Endothelial cell of umbilical vein (primary cell): Measurements from ENCODE around the gene TAS2R42. TPM values are rescaled to one million over a fixed set of nuclear protein-coding genes. Genes with fewer than 3 reads are reported as not detected.

Experiments
- BruUV-seq: library from RNA; stranded (reverse); fragments of 400-500 nt; replicated peaks from 2 replicates; lab custom pipeline; 2021; lab: Mats Ljungman, UMichigan
- CTCF ChIA-PET: fragments of 300-600, 350-600 bp; sonication (Branson Sonifier 250); formaldehyde crosslinking; loops from one replicate; lab custom pipeline; 2021; ENCODE audit warnings: antibody characterized with exemption, inconsistent platforms; lab: Charles Lee
- POLR2A ChIA-PET: fragments of 300-600, 350-600 bp; sonication (Branson Sonifier 250); formaldehyde crosslinking; loops from one replicate; lab custom pipeline; 2021; ENCODE audit warnings: antibody characterized with exemption, inconsistent platforms; lab: Charles Lee
- DNase-seq: peaks from one replicate; pipeline ENCODE4 v3.0.0-alpha.2; 2011; ENCODE audit warnings: low read depth, low spot score
- FAIRE-seq: peaks from 2 replicates; lab custom pipeline; 2011; peaks lifted over from hg19 to GRCh38; lab: Jason Lieb, UNC
- H2AFZ ChIP-seq: 2 replicates; pipeline ENCODE4 v1.6.0; 2012; ENCODE audit warnings: low read depth, low read length, control low read depth, inconsistent platforms
- H3K27ac ChIP-seq: 2 replicates; pipeline ENCODE4 v1.5.1; 2011; ENCODE audit warnings: low read depth, mild to moderate bottlenecking, control low read depth, low read length, moderate library complexity; ENCODE audit not compliant: insufficient read depth
- H3K27me3 ChIP-seq, 2 experiments: 2 replicates each; pipeline versions ENCODE4 v1.6.0 to v1.6.1; 2011; ENCODE audit warnings: low read length in 2 of 2, mixed read lengths in 1 of 2; ENCODE audit not compliant: control insufficient read depth in 2 of 2, insufficient read depth in 2 of 2
- H3K36me3 ChIP-seq, 2 experiments: 2 replicates in 1 of 2; 3 replicates in 1 of 2; pipeline ENCODE4 v1.5.1; 2011; ENCODE audit warnings: low read length in 2 of 2, mild to moderate bottlenecking in 1 of 2, moderate library complexity in 1 of 2; ENCODE audit not compliant: control insufficient read depth in 2 of 2, insufficient read depth in 2 of 2; ENCODE audit errors: extremely low read depth in 1 of 2
- H3K4me1 ChIP-seq: 3 replicates; pipeline ENCODE4 v1.5.1; 2011; ENCODE audit warnings: mild to moderate bottlenecking, low read length; ENCODE audit not compliant: control insufficient read depth, insufficient read depth; ENCODE audit errors: extremely low read depth
- H3K4me2 ChIP-seq: 2 replicates; pipeline ENCODE4 v1.6.1; 2011; ENCODE audit warnings: low read length, control low read depth, mixed read lengths; ENCODE audit not compliant: insufficient read depth
- H3K4me3 ChIP-seq, 3 experiments: fragments of 200-600 bp in 1 of 3; sonication (generic), shearing (Covaris generic) in 1 of 3; replicated peaks in 1 of 3; 2 replicates each; pipeline ENCODE4 v1.5.1; 2011 to 2016; ENCODE audit warnings: control low read depth in 3 of 3, low read length in 3 of 3, mild to moderate bottlenecking in 2 of 3, inconsistent platforms in 1 of 3, low read depth in 1 of 3, moderate library complexity in 1 of 3; ENCODE audit not compliant: insufficient read depth in 1 of 3
- H3K79me2 ChIP-seq: 2 replicates; pipeline ENCODE4 v1.6.0; 2012; ENCODE audit warnings: low read length, inconsistent platforms; ENCODE audit not compliant: control insufficient read depth, insufficient read depth
- H3K9ac ChIP-seq: replicated peaks from 2 replicates; pipeline ENCODE3; 2011; ENCODE audit warnings: low read length, control low read depth; ENCODE audit not compliant: insufficient read depth; ENCODE audit errors: extremely low read depth
- H3K9me1 ChIP-seq: replicated peaks from 3 replicates; pipeline ENCODE4 v1.6.0; 2011; ENCODE audit warnings: mild to moderate bottlenecking, low read length; ENCODE audit not compliant: control insufficient read depth, insufficient read depth; ENCODE audit errors: extremely low read depth
- H3K9me3 ChIP-seq: replicated peaks from 2 replicates; pipeline ENCODE4 v1.5.1; 2012; ENCODE audit warnings: low read length, inconsistent platforms; ENCODE audit not compliant: control insufficient read depth, insufficient read depth
- H4K20me1 ChIP-seq: replicated peaks from 2 replicates; pipeline ENCODE3; 2011; ENCODE audit warnings: mild to moderate bottlenecking, low read length; ENCODE audit not compliant: control insufficient read depth, insufficient read depth; ENCODE audit errors: extremely low read depth
- EZH2 ChIP-seq: IDR thresholded peaks from 2 replicates; pipeline ENCODE4 v1.6.1; 2012; ENCODE audit warnings: borderline replicate concordance, low read depth, mild to moderate bottlenecking, moderate library complexity, low read length, inconsistent platforms; ENCODE audit not compliant: severe bottlenecking
- FOS ChIP-seq: IDR thresholded peaks from 2 replicates; pipeline ENCODE4 v1.6.1; 2011; ENCODE audit warnings: mild to moderate bottlenecking, low read length, moderate library complexity, borderline replicate concordance; ENCODE audit not compliant: insufficient read depth
- JUN ChIP-seq: IDR thresholded peaks from 2 replicates; pipeline ENCODE4 v1.6.1; 2011; ENCODE audit warnings: borderline replicate concordance, low read depth; ENCODE audit not compliant: insufficient read length, insufficient read depth
- MYC ChIP-seq: IDR thresholded peaks from one replicate; pipeline ENCODE4 v1.6.1; 2011; ENCODE audit warnings: mild to moderate bottlenecking, low read depth, low read length
- POLR2A ChIP-seq: IDR thresholded peaks from 2 replicates; pipeline ENCODE4 v1.6.1; 2012; ENCODE audit warnings: low read depth, mild to moderate bottlenecking, control low read depth, low read length
- POLR2AphosphoS5 ChIP-seq: IDR thresholded peaks from 2 replicates; pipeline ENCODE4 v1.6.1; 2012; ENCODE audit warnings: low read depth, mild to moderate bottlenecking, control low read depth, low read length, moderate library complexity; ENCODE audit not compliant: insufficient read depth
- dilution Hi-C: fragments of 300-500 bp; cut with MboI; formaldehyde crosslinking; loops from one replicate; pipeline ENCODE4 v1.15.0; 2019; ENCODE audit warnings: low sequenced_read_pairs; ENCODE audit not compliant: extremely low pct_ligation_motif_present
- intact Hi-C: fragments of 100-400 bp; cut with micrococcal nuclease; formaldehyde crosslinking; loops from one replicate; pipeline ENCODE4 v1.10.0; 2022
- polyA plus RNA-seq, 4 experiments: library from polyadenylated mRNA; depleted of rRNA in 3 of 4; stranded (reverse) in 3 of 4; unstranded in 1 of 4; fragments of >200 nt; gene quantifications; 2 replicates each; pipeline versions ENCODE4 v1.2.1 to v1.2.3, GENCODE V29; 2011 to 2012; ENCODE audit warnings: missing spikeins in 1 of 4
- total RNA-seq: library from RNA; stranded (reverse); gene quantifications from 2 replicates; pipeline ENCODE4 v1.2.3, GENCODE V29; 2021
- TF ChIP-seq, protein P1 (sequence below), 2 donors: IDR thresholded peaks; 1 replicate in 1 of 2; 2 replicates in 1 of 2; pipeline ENCODE4 v1.5.1; 2011; ENCODE audit warnings: low read length in 2 of 2, mild to moderate bottlenecking in 2 of 2, moderate library complexity in 2 of 2, control low read depth in 1 of 2, inconsistent platforms in 1 of 2, low read depth in 1 of 2; ENCODE audit not compliant: insufficient read depth in 1 of 2; ENCODE audit errors: extremely low read depth in 1 of 2
- TF ChIP-seq, protein P2 (sequence below): IDR thresholded peaks from 2 replicates; pipeline ENCODE4 v1.6.1; 2011; ENCODE audit not compliant: insufficient read depth, insufficient read length

Gene TAS2R42
- total and polyA plus RNA-seq, 2 donors (not counting 3 experiments of a cell fraction or from before 2014, with no cell fraction given): not detected

DNA sequence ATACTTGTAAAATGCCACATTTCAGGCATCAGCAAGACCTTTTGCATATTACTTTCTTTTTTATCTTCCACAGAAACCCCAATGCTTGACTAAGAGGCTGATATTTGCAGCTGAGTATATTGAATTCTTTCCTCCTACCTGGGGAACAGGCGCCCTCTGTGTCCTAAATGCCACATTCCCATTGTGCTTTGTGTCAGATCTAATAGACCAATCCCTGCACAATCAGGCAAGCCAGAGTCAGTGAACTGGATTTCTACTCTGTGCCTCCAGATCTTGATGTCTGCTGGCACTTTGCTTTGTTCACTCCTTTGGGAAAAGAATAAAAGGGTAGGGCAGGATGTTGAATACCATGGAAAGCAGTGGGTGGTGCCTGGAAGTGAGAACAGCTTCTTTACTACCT, 22.4 kb upstream of the TAS2R42 start:
- Histone ChIP-seq H4K20me1 (no peaks in the 10 kb centered on the region), H3K4me3 (no peak overlapping the region), H3K4me2 (no peak overlapping the region), H2AFZ (no peak overlapping the region), H3K9ac (no peak overlapping the region), H3K9me3 (no peaks in the 10 kb centered on the region), H3K9me1 (no peaks in the 10 kb centered on the region), H3K79me2 (no peaks in the 10 kb centered on the region), H3K4me1 (no peaks in the 10 kb centered on the region), H3K27me3 (no peaks in the 10 kb centered on the region), H3K27ac (no peak overlapping the region), H3K36me3 (no peaks in the 10 kb centered on the region)
- intact Hi-C loops: no loop called here
- ChIA-PET CTCF (interaction anchor here (1.0 to 3.2 kb wide), 3 partner anchors 9 to 438 kb away, joined by 4 to 11 read pairs (median 4); no protein-coding TSS in a partner anchor), POLR2A (no interaction called here)
- BruUV-seq: no TSS peak
- FAIRE-seq (no peak), DNase-seq (no peak)
- dilution Hi-C loops: no loop called here
- no peak for TF ChIP-seq POLR2AphosphoS5
- no peak for TF ChIP-seq MYC
- no peak for TF ChIP-seq JUN
- TF ChIP-seq, protein P1, sequence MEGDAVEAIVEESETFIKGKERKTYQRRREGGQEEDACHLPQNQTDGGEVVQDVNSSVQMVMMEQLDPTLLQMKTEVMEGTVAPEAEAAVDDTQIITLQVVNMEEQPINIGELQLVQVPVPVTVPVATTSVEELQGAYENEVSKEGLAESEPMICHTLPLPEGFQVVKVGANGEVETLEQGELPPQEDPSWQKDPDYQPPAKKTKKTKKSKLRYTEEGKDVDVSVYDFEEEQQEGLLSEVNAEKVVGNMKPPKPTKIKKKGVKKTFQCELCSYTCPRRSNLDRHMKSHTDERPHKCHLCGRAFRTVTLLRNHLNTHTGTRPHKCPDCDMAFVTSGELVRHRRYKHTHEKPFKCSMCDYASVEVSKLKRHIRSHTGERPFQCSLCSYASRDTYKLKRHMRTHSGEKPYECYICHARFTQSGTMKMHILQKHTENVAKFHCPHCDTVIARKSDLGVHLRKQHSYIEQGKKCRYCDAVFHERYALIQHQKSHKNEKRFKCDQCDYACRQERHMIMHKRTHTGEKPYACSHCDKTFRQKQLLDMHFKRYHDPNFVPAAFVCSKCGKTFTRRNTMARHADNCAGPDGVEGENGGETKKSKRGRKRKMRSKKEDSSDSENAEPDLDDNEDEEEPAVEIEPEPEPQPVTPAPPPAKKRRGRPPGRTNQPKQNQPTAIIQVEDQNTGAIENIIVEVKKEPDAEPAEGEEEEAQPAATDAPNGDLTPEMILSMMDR (IDR thresholded peaks at IDR 0.05; ENCODE audit: extremely low read depth in 1 of 2, insufficient read depth in 1 of 2, low read depth in 1 of 2, low read length in 2 of 2): no peak
- no peak for TF ChIP-seq POLR2A
- TF ChIP-seq EZH2: no peak
- no peak for TF ChIP-seq FOS
- TF ChIP-seq, protein P2, sequence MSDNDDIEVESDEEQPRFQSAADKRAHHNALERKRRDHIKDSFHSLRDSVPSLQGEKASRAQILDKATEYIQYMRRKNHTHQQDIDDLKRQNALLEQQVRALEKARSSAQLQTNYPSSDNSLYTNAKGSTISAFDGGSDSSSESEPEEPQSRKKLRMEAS: no peak
